GM21515 (cell line): ENCODE measurements around the gene DNTT.

Experiments used
- ATAC-seq: cut with Tn5 transposase; IDR thresholded peaks from one replicate; pipeline ENCODE4 v1.9.1; 2021; ENCODE audit not compliant: unreplicated experiment

DNTT gene

GRCh38 chr10:96304230-96304629 is at the start of gene DNTT:
DNTT (plus strand) TSS chr10:96304434; CDS start chr10:96304498, 64 bp downstream.
- ATAC-seq = no peak

DNA sequence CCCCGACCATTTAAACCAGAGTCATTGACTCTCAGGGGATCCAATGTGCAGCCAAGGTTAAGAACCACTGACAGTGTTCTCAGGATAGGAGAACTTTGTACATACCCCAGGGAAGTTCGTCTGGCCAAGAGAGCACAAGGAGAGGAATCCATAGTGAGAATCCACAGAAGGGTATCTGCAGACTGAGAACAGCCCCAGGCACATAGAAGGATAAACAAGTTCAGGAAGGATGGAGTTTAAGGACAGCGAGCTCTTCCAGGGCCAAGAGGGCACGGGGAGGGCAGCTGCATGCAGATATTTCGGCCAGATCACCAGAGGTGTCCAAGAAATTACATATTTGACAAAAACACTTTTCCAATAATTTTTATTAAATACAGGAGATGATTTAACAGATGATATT is 49.3 kb upstream of the DNTT start:
- no peak for ATAC-seq

DNA sequence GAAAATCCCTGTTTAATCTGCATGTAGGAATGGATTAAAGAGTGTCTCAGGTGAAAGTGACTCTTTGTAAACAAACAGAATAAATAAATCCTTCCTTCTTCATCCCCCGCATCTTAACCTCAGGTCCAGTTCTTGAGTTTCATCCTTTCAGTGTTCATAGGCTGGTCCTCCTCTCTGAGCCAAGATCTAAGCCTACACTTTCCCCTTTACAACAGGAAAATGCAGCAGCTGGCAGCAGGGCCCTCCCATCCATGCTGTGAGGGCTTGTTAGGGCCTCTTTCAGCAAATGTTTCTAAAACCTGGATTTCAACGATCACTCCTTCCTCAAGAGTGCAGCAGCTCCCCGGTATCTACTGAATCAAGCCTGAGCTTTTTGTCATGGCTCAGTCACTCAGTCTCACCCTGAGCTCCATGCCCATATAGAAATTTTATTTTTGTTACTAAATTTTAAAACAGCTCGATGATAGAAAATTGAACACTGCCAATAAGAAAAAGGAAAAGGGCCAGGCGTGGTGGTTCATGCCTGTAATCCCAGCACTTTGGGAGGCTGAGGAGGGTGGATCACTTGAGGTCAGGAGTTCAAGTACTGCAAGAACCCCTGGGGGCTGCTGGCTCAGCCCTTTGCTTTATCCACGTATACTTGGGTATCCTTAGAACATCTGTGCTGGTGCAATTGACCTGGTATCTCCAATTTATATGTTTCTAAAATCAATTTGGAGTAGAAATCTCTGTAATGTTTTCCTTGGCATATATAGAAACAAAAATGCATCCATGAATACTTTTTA is 48.5 kb upstream of the DNTT start:
- ATAC-seq = no peak

DNA sequence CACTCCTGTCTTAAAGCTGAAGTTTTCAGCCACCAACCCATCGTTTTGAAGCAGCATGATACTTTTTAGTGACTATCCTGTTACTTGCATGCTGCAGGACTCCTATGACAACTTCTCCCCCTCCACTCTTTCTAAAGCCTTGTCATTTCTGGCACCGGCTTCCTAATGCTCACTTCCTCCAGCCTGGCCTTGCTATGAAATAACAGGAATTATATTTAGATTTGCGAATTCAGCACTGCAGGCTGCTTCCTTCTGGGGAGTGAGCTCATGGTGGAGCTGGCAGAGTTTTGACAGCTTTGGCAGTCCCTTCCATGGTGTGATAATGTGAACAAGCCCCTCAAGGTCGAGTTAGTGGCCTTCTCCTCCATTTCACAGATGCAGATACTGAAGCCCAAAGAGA is 46.3 kb upstream of the DNTT start:
- ATAC-seq = no peak

DNA sequence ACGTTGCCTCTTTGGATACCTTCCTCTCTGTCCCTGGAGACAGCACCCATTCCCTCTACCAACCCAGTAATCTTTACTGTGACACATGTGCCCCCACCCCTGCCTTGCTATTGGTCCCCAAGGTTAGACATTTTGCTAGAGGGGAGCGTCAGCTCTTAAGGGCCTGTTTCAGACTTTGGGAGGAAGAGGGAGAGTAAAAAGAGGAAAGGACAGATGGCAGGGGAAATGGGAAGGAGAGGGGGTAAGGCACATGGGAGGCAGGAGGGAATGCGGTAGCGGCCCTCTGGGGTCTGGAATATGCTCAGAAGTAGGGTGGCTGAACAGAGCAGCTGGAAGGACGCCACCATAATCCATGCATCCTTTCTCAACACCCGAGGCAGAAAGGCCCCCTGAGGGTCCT is 45.1 kb upstream of the DNTT start:
- no peak for ATAC-seq

GRCh38 chr10:96260014-96260413 is 44.2 kb upstream of the DNTT start:
- no peak for ATAC-seq

GRCh38 chr10:96261132-96261531 is 43.1 kb upstream of the DNTT start:
- no peak for ATAC-seq

DNA sequence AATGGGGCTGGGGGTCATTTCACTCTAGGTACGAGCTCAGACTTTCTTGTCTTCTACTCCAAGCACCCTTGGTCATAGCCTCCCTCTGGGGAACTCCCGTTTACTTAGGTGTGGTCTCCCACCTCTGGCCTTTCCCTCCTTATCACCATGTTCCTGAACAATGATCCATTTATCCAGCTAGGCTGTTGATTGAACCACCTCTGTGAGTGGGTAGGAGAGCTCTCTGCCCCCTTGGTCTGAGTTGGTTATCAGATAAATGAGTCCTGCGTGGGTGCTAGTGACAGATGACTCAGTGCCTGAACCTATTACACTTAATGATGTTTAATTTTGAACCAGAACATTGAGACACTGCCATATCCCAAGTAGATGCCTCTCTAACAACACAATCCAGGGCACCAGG is 42.3 kb upstream of the DNTT start:
- no peak for ATAC-seq

DNA sequence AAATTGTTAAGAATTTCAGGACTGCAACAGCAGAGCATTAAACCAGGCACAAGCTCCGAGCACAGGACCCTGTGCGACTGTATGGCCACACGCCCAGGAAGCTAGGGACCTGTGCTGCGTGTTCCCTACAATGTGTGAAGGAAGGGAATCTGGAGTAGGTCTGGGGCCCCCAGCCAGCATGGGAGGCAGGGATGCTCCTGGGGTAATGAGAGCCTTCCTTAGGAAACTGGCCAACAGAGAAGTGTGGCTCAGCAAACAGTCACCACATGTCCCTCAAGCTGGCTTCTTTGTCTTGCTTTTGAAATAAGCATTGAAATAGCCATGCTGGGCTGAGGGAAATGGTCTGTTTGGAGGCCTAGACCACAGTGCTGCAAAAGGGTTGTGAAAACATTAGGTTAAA is 41.1 kb upstream of the DNTT start:
- no peak for ATAC-seq

DNA sequence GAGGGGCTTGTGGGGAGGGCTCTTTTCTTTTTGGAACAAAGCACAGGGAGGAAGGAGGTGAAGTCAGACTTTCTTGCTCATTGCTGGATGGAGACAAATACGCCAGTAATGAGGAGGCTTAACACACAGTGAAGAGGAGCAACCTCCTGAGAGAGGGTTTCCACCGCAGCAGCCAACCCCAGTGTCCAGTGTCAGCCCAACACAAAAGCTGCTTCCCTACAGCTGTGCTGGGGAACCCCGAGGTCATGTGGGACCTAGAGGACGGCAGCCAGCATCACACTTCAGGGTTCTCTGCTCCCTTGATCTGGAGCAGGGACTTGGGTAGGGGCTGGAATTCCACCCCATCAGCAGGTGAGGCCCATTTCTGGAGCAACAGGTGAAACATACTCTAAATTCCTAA is 40.6 kb upstream of the DNTT start:
- no peak for ATAC-seq

- no peak for ATAC-seq
These were observed 39.3 kb upstream of the DNTT start for GRCh38 chr10:96264938-96265337.

DNA sequence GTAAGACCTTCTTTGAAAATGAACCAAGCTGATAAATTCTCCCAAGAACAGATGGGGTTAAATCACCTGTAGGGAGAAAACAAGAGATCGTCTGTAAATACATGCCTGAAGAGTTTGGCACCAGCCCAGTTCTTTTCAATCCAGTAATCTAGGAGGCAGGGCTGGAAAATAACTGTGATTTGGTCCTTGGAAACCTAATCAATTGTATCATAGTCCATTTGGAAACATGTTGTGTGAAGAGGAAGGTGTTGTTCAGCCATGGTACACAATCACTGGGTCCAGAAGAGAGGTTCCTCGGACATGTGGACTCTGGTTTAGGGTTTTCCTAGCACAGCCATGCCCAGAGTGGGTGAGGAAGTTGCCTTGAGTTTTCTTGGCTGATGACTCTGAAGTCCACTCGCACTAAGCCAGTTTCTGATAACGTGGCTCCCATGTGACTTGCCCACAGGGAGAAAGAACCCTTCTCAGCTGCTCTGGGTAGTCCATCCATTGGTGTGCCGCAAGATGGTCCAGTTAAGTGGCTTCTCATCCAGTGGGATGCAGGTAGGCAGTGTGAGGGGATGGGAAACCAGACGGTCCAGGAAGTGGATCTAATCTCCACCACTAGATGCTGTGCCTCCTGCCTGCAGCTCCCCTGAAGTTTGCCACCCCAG is 38.0 kb upstream of the DNTT start:
- ATAC-seq = no peak

- no peak for ATAC-seq
These were observed 37.0 kb upstream of the DNTT start for GRCh38 chr10:96267234-96267705.

DNA sequence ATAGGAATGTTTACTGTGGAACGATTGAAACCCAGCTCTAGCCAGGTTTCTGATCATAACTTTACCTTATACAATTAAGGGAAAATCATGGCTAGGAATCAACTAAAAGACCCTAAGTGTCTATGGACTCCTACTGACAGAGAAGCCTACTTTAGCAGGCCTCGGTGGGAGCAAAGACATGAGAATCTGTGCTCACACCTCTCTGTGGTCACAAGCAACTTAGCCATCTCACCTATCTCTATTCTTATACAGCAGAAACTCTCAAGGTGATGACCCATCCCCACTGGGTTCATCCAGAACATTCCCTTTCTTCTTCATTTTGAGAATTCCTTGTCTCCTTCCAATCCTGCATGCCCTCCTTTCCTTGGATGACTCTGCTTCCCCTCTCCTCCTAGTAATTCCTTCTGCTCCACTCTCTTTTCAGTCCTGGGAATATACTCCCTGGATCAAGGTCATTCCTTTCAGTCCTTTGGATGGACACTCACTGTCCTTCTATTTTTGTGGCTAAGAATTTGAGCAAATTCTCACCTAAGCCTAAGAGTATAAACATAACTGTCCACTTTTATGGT is 35.8 kb upstream of the DNTT start:
- no peak for ATAC-seq

DNA sequence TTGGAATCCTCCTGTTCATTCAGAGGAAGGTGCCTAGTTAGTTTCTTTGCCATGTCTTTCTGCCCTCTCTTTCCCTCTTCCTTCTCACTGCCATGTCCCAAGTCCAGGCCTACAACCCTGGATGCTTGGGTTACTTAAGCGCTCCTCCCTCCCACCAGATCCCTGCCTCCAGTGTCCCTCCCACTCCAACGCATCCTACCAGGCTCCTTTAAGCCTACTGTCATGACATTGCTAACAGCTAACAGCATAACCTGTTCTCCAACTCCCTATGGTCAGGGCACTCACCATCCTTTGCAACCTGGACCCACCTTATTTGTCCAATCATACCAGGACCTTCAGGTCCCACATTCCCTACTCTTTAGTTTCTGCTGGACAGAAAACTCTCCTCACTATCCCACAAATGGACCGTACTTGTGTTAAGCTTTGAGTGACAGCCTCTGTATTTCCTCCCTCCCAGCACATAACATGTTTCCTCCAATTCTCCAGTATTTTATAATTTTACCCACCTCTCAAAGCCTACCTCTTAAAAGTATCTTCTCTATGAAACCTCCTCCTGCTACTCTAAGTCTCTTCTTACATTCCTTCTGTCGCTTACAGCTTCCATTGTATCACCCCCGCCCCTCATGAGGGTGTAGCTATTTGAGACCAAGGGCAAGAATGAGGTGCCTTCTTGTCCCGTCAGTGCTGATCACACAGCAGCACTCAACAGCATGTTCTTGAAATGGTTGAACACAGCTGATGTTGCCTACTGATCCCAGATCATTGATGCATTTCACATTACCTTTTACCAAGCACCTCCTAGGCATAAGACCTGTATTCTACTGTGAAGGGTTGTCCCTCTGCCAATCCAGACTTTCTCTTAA is 34.6 kb upstream of the DNTT start:
- no peak for ATAC-seq

- ATAC-seq = no peak
These were observed 33.7 kb upstream of the DNTT start for GRCh38 chr10:96270571-96270970.

DNA sequence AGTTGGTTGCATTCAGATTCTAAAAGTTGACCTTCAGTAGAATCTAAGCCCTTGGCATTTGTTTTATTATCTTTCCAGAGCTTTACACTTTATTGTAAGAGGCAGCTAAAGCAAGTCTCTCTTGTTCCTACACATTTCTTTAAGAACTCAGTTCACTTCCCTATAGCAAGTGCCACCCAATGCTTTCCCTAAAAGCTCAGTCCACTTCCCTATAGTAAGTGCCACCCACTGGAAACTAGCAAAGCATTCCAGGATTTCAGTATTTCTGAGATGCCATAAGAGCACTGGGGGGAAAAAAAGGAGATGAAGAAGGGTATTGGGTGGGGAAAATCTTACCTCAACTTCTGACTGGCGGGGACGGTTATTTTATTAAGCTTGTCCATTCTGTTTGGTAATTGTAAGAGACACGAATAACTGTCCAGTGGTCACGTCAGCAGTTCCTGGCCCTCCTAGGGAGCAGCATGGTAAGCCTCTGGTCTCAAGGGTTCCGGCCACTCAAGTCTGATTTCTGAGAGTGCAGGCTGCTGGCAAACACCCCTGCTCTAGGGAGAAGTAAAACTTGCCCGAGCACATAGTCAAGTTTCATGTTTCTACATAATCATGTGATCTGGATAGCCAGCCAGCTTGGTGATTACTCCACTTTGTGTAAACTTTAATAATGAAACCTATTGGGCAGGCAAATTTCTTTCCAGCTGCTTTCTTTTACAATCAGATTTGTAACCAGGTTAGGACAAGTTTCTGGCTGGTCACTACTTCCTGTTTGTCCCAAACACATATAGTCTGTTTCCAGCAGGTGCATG is 33.0 kb upstream of the DNTT start, which contains the start of gene BLNK:
BLNK (minus strand) TSS at position 554 of the 800 bp plus-strand sequence; CDS start at position 383, 171 bp downstream.
- peak; percentile 68 for ATAC-seq

GRCh38 chr10:96272316-96273280 is 31.6 kb upstream of the DNTT start:
- ATAC-seq = no peak
